ENCODE results near the gene KRTAP20-2. TPM values are rescaled to one million over a fixed set of nuclear protein-coding genes. Genes with fewer than 3 reads are reported as not detected.

The KRTAP20-2 gene
- total RNA-seq, 4 donors from 2014 or later, result 3.2 to 12.9 TPM; not detected in 2

DNA sequence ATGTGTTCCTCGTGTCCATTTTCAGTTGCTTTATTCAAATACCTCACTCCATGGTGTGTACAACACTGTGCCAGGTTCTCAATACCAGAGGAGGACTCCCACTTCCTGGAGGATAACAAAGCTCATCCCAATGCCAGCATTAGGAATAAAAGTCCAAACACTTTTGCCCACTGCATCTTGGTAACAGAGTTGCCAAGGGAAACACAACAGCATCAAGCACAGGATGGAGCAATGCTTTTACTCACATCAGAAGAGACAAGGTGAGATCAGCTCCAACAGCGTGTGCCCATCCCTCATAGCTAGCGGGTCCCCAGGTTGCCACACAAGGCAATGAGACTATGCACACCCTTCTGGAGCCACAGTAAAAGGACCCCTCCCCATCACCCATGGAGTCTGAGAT, 11.6 kb upstream of the KRTAP20-2 start:
- DNase-seq (ENCODE audit: low spot score in 2 of 2), result no peak
- H3K4me3 ChIP-seq (ENCODE audit: low read depth, poor library complexity, severe bottlenecking), result no peak overlapping the region
- intact Hi-C loops (cut with DNase I; ENCODE audit: low total_unique reads), result no loop called here
- WGBS, 2 donors, result 92 to 97% methylated on average over 3 of the region's 3 CpGs
- TF ChIP-seq POLR2A (IDR thresholded peaks at IDR 0.05), result no peak
- TF ChIP-seq, protein P1, sequence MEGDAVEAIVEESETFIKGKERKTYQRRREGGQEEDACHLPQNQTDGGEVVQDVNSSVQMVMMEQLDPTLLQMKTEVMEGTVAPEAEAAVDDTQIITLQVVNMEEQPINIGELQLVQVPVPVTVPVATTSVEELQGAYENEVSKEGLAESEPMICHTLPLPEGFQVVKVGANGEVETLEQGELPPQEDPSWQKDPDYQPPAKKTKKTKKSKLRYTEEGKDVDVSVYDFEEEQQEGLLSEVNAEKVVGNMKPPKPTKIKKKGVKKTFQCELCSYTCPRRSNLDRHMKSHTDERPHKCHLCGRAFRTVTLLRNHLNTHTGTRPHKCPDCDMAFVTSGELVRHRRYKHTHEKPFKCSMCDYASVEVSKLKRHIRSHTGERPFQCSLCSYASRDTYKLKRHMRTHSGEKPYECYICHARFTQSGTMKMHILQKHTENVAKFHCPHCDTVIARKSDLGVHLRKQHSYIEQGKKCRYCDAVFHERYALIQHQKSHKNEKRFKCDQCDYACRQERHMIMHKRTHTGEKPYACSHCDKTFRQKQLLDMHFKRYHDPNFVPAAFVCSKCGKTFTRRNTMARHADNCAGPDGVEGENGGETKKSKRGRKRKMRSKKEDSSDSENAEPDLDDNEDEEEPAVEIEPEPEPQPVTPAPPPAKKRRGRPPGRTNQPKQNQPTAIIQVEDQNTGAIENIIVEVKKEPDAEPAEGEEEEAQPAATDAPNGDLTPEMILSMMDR (IDR thresholded peaks at IDR 0.05), result no peak

DNA sequence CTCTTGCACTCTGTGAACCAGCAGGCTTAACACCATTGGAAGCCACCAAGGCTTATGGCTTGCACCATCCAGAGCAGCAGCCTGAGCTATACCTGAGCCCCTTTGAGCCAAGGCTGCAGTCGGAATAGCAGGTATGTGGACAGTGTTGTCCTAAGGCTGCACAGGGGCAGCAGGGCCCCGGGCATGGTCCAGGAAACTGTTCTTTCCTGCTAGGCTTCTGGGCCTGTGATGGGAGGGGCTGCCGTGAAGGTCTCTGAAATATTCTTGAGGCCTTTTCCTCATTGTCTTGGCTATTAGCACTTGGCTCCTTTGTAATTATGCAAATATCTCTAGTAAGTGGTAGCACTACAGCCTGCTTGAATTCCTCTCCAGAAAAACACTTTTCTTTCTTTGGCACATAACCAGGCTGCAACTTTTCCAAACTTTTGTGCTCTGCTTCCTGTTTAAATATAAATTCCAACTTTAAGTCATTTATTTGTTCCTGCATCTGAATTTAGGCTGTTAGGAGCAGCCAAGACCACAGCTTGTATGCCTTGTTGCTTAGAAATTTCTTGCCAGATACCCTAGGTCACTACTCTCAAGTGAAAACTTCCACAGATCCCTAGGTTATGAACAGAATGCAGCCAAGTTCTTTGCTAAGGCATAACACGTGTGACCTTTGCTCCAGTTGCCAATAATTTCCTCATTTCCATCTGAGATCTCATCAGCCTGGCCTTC, 9.4 kb upstream of the KRTAP20-2 start:
- intact Hi-C loops (cut with DNase I; ENCODE audit: low total_unique reads), result no loop called here
- no peak for DNase-seq (ENCODE audit: low spot score in 2 of 2)
- no peak for TF ChIP-seq POLR2A (IDR thresholded peaks at IDR 0.05)
- TF ChIP-seq, protein P1 (IDR thresholded peaks at IDR 0.05), result no peak
- WGBS, 2 donors, result 71 to 74% methylated on average over 4 of the region's 4 CpGs
- no peak overlapping the region for H3K4me3 ChIP-seq (ENCODE audit: low read depth, poor library complexity, severe bottlenecking)

DNA sequence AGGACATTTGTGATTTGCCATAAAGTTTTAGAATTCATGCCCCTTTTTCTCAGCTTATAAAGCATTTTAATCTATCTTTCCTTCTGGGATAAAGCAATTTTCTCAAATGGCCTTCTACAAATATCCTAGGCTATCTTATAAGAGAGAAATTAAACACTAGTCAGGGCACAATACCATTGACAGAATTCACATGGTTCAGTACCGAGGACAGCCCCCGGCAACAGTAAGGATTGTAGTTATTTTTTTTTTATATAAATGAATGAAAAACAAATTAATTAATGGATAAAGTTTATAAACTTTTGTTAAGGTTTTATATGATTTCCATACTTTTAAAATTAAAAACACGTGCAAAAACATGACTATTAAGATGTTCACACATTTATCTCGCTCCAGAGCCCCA, 6.9 kb upstream of the KRTAP20-2 start:
- 89 to 90% methylated on average over 4 of the region's 4 CpGs for WGBS, 2 donors
- intact Hi-C loops (cut with DNase I; ENCODE audit: low total_unique reads), result no loop called here
- no peak overlapping the region for H3K4me3 ChIP-seq (ENCODE audit: low read depth, poor library complexity, severe bottlenecking)
- TF ChIP-seq, protein P1 (IDR thresholded peaks at IDR 0.05), result no peak
- TF ChIP-seq POLR2A (IDR thresholded peaks at IDR 0.05), result no peak
- no peak for DNase-seq (ENCODE audit: low spot score in 2 of 2)

DNA sequence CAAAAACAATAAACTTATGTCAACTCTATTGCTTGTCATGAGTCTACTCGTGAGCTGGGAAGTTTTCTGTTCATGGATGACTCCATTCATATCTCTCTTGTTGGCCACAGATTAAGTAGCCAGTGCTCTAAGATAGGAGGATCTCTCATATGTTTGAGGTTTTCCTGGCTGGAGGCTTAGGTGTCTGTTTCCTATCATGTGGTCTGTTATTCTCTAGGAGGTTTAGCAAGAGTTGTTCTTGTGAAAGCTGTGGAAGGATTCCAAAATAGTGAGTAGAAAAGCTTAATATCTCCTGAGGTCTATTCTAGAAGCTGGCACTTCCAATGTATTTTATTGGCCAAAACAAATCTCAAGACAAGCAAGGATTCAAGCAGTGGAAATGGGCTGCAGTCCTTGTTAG, 5.8 kb upstream of the KRTAP20-2 start:
- TF ChIP-seq, protein P1 (IDR thresholded peaks at IDR 0.05), result no peak
- TF ChIP-seq POLR2A (IDR thresholded peaks at IDR 0.05), result no peak
- H3K4me3 ChIP-seq (ENCODE audit: low read depth, poor library complexity, severe bottlenecking), result no peak overlapping the region
- WGBS, 2 donors, result 55 to 65% methylated on average over 1 of the region's 1 CpG
- no peak for DNase-seq (ENCODE audit: low spot score in 2 of 2)
- intact Hi-C loops (cut with DNase I; ENCODE audit: low total_unique reads), result no loop called here

DNA sequence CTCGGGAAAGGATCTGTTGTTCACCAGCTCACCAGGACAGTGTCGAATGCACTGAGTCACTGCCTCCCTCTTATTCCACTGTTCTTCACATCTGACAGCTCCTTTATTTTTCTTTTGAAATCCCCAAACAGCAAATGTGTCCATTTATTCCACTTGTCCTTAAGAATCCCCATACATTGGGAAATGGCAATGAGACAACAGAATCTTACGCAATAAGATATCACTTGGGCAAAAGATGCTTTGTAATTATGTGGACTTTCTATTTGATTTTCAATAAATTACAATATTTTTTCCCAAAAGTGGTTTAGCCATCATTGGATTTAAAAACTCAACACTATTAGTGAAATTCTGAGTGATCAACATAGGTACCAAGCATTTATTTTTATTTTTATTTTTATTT, 3.7 kb downstream of the KRTAP20-2 start:
- DNase-seq (ENCODE audit: low spot score in 2 of 2), result no peak

More for the DNA sequence above, 3.7 kb downstream of the KRTAP20-2 start:
- H3K4me3 ChIP-seq (ENCODE audit: low read depth, poor library complexity, severe bottlenecking), result no peak overlapping the region
- intact Hi-C loops (cut with DNase I; ENCODE audit: low total_unique reads), result no loop called here
- WGBS, 2 donors, result 82 to 88% methylated on average over 3 of the region's 3 CpGs
- no peak for TF ChIP-seq POLR2A (IDR thresholded peaks at IDR 0.05)
- TF ChIP-seq, protein P1 (IDR thresholded peaks at IDR 0.05), result no peak

All from lower leg skin (tissue), 4 donors.